ENCODE results near the gene DAND5.

Gene DAND5

DNA sequence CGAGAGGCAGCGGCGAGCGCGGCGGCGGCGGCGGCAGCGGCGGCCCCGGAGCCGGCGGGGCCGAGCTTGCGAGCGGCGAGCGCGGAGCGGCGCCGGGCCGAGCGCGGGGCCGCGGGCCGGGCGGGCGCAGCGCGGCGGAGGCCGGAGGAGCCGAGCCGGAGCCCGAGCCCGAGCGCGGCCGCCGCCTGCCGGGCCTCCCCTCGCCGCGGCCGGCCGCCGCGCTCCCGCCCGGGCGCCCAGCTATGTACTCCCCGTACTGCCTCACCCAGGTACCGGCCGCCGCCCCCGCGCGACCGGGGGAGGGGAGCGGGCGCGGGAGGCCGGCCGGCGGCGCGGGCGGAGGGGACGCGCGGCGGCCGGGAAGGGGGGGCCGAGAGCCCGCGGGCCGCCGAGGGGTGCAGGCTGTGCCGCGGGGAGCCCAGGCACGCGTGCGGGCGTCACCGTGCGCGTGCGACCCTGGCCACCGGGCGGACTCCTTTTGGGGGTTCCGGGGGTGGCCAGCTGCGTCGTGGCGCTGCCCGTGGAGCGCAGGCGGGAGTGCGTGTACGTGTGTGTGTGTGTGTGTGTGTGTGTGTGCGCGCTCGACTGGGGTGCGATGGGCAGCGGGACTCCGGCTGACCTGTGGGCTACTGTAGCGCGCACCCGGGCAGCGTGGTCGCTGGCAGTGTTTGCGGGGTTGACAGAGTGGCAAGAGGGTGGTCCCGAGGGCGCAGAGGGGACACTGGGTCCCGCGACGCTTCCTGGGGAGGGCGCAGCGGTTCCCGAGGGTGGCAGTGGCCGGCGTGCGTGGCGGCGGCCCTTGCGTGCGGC lies 26.4 kb downstream of the DAND5 start:
- DNase-seq, result peak in 1 of 2 experiments; percentile 31

DNA sequence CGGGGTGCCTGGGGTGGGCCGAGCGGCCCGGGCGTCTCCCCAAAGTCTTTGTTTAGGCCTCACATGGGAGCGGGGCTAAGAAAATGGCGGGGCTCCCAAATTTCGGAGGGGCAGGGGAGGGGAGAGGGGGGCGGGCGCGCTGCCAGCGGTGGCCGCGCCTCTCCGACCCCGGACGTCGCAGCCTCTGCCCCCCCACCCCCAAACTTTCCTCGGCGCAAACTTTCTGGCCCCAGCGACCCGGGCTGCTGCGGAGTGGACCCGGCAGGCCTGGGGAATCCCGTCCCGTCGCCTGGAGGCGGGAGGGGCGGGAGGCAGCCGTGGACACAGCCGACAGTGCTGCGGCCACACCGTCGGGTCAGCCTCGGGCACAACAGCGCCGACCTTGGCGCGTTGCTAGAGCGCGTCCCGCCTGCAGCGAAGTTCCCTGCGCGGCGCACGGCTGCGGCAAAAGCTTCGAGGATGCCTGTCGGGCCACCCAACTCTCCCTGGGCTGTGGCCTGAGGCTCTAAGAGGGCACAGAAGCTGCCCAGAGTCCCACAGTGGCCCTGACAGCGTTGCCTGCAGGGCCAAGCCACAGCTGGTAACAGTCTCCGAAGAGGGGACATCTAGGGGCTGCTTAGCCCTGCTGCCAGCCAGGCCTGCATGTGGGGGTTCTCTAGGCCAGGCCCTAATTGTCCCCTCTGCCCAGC lies 27.2 kb downstream of the DAND5 start:
- DNase-seq, result no peak

DNA sequence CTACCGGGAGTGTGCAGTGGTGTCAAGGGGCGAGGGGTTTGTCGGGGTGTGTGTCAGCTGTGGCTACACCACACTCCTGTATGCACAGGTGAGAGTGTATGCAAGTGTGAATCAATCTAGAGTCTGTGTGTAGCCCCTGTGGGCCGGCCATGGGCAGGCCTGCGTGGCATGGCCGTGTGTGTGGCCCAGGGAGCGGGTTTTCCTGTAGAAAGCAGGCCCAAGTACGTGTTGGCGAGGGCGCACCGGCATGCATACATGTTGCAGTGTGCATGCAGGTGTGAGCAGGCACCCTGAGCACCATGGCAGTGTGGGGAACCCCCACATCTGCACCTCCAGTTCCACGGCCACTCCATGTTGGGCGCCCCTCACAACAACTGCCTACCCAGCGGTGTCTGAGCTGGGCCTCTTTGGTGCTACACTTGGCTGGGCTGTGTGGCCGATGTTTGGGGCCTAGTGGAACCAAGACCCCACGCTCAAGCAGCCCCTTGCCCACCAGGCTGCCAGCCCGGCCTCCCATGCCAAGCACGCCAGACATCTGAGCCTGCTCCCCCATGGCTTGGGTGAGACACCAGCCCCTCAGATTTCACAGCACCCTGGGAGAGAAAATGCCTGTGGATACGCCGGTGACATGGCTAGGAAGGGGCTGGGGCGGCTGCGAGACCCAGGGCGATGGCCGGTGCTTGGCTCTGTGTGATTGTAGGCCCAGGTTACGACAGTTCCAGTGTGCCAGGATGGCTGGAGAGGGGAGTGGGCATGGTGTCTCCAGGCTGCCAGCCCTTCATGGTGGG lies 28.0 kb downstream of the DAND5 start:
- DNase-seq, result no peak

DNA sequence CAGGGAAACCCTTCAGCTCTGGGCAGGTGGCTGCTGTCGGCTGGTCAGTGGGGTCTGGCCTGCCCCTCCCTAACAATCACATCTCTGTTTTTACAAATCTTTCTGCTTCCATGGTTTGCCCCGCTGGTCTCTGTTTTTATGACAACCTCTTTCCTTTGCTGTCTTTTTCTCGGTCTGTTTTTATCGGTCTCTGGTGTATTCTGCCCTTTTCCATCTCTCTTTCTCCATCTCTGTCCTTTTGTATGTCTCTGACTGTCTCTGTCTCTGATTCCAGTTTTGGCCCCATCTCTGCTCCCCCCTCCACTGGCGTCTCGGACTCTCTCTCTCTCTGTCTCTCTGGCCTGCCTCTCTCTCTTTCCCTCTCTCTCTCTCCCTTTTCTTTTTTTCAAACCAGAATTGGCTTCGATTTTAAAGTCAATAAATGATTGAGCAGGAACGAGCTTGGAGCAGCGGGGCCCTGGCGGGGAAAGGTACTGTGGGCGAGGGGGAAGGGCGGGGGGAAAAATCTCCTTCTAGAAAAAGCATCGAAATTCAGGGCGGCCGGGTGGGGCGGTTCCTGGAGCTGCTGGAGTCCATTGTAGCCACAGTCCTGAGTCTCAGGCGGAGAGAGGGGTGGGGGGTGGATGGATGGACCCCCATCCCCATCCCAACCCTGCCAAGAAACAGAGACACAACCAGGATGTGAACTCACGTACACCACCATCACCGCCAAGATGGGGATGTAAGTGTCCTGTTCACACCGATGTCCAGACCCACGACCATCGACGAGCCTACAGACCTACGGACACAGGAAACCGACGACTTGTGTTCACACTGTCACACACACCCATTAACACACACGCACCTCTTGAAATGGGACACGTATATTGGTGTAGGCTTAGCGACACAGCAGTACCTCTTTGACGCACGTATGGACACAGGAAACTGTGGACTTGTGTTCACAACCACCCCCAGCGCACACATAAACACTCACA lies 28.9 kb downstream of the DAND5 start:
- no peak for DNase-seq

DNA sequence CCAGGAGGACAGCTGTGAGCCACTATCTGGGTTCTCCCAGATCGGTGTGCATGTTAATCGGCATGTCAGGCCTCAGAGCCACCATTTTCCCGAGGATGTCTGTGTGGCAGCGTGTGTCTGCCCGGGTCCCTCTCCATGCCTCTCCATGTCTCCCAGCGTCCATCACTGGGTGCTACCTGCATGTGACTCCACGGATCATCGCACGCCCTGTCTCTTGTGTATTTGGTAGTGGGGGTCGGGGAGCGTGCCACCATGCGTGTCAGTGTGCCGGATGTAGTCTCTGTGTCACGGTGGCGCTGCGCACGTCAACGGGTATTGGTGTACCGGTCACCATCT lies 31.8 kb downstream of the DAND5 start:
- DNase-seq, result no peak

DNA sequence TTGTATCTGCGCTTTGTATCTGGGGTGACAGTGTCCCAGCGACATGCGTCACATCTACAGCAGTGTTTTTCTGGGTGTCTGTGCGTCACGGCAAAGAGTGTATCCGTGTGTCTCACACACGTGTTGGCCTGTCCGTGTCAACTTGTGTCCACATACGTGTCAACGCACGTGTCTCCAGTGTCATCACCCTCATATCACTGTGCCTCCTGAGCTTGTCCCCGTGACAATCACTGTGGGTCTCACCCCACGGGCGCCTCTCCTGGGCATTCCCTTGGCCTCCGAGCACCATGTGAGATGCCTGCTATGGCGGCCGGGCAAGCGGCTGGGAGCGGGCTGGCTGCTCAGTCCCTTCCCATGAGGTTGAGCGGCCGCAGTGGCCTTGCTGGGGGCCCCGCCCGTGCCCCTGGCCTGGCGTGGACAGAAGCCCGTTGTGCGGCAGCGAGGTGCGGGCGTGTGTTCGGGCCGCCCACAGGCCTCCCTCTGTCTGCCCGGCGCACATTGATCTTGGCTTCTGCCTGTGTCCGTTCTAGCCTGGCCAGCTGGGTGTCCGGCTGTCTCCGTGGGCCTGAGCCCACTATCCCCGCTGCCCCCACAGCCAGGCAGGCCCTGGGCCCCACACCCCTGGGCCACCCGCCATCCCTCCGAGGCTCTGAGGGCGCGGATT lies 32.3 kb downstream of the DAND5 start:
- DNase-seq, result no peak

DNA sequence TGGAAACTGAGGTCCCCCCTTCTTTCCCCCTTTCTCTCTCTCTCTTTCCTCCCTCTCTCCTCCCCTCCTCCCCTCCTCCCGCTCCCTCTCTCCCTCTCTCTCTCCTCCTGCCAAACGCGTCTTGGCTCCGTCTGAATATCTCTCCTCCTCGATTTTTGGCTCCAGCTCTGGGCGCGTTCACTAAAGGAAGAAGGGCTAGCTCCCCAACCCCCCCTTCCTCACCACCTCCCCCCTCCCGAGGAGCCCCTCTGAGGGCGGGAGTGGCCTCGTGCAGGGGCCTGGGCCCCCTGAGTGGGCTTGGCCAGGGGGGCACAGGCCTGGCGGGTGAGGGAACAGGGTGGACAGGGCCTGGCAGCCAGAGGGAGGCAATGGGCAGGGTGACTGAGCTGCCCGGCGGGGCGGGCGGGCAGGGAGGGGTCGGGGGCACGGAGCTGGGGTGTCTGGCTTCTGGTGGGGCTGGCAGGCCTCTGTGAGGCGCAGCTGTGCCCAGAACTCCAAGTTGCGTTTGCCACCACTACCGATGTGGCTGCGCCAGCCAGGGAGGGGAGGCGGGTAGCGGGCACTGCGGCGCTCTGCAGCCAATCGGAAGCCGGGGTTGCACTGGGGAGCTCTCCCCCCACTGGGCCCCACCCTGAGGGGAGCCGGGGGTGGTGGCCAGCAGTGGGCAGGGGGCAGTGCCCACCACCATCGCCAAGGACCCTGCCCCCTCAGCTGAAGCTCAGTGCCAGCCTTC lies 33.0 kb downstream of the DAND5 start:
- no peak for DNase-seq

DNA sequence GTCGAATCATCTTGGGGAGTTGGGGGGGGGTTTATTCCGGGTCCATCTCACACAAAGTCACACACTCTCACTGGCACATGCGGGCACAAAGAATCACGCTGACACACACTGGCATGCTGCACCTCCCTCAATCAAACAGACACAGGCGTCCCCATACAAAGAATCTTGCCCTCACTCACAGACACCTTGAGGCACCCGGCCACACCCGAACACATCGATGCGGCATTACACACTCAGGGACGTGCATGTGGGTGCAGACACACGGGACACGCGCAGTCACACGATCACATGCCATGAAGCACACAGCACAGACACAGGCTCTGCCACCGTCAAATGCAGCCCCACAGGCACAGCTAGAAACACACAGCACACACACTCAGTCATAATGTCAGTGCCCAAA lies 33.7 kb downstream of the DAND5 start:
- no peak for DNase-seq

DNA sequence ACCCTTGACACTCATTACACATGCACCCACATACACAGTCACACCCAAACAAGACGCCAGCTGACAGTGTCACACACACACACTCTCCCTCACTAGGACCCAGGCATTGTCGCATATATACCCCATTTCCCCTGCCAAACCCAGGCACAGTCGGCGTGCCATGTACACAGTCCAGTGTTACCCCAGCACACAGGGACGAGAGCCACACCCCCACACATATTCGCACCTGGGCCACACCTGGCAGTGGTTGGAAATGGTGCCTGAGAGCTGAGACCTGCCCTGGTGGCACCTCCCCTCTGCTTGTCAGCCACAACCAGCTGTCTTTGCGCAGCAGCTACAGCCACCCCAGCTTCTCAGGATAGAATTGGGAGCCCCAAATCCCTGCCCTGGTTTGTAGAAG lies 34.9 kb downstream of the DAND5 start:
- DNase-seq, result no peak

DNA sequence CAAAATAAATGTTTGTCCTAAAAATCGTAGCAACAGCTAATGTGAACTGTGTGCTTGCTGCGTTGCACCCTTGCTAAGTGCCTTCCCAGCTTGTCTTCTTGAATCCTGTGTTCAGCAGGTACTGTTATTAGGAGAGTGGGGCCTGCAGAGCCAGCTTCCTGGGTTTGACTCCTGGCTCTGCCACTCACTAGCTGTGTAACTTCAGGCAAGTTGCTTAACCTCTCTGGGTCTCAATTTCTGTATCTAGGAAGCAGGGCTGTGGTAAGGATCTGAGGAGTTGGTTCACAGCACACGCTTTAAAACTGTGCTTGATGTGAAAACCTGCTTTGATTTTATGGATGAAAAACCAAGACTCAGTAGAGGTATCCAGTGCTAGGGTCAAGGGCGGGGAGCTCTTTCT lies 35.9 kb downstream of the DAND5 start:
- no peak for DNase-seq

DNA sequence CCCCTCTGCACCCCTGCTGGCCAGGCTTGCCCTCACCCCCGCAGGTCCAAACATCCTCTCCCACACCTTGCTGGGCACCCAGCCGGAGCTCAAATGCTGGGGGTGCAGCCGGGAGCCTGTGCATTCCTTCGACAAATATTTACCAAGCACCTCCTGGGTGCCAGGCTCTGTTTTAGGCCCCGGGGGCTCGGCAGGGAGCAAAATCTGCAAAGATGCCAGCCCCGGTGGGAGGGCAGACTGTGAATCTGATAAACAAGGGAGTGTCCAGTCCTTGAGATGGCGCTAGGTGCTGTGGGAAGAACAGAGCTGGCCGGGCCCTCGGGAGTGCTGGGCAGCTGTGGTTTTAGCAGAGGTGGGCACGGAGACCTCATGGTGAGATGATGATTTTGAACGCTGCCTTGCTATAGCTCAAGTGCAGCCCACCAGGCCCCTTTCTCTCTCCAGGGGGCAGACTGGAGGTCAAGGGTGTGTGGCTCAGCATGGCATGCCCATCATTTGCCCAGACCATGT lies 36.5 kb downstream of the DAND5 start:
- DNase-seq, result no peak

DNA sequence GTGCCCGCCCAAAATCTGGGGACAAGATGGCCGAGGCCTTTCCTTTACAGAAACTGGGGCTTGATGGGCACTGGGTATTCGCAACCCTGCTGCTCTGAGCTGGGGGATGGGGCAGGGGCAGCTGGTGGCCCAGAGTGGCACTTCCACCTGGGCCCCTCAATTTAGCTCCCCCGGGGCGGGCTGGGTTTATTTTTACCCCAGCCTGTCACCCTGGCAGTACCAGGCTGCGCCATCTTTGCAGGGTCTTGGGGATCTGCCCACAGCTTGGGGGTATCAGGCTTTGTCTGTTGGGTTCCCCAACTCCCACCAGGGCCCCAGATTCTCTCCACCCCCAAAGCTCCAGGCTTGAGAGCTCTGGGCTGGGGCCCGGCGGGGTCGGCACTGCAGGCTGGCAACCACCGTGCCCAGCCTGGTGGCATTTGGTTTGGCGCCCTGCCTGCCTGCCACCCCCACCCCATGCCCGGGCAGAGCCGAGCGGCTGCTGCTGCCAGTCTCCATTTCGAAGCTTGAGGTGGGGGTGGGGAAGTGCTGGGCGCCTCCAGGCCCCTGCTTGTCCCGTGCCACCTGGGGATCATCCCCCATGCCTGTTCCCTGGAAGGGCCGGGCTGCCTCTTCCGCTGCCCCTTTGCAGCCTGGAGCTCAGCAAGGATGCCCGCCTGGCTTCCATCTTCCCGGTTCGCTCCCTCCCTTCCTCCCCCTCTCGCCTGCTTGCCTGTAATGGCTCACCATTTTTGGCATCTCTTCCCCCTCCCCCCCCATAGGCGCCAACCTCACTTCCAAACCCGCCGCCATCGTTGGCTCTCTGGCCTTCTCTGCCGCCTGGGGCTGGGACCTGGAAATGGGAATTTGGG lies 37.3 kb downstream of the DAND5 start:
- DNase-seq, result no peak

DNA sequence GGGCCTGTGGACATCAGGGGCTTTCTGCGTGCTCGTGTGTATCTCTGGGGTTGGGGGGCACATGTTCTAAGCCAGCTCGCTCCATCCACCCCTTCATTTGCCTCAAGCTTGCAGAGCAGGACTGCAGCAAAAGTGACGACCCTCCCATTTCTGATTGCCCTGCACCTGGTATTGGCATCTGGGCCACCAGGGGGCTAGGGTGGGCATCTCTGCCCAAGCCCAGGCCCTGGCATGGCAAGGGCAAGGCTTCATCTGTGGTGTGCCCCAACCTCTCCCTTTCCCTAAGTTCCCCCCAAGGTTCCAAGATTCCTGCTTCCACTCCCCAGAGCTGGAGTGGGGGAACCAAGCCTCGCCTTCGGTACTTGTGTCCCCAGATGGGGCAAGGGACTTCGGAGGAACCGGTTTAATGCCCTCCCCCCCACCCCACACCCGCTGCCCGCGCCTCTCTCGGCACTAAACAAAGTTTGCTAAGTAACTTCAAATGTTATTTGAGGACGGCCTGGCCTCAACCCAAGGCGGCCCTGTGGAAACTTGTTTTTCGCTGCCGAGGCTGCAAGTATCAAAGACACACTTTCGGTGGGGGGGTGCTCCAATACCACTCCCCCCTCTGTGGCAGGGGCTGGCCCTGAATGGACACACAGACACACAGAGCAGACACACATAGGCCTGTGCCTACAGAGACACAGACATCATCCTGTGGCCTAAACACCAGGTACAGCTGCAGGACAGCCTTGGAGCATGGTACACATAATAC lies 38.1 kb downstream of the DAND5 start:
- no peak for DNase-seq

DNA sequence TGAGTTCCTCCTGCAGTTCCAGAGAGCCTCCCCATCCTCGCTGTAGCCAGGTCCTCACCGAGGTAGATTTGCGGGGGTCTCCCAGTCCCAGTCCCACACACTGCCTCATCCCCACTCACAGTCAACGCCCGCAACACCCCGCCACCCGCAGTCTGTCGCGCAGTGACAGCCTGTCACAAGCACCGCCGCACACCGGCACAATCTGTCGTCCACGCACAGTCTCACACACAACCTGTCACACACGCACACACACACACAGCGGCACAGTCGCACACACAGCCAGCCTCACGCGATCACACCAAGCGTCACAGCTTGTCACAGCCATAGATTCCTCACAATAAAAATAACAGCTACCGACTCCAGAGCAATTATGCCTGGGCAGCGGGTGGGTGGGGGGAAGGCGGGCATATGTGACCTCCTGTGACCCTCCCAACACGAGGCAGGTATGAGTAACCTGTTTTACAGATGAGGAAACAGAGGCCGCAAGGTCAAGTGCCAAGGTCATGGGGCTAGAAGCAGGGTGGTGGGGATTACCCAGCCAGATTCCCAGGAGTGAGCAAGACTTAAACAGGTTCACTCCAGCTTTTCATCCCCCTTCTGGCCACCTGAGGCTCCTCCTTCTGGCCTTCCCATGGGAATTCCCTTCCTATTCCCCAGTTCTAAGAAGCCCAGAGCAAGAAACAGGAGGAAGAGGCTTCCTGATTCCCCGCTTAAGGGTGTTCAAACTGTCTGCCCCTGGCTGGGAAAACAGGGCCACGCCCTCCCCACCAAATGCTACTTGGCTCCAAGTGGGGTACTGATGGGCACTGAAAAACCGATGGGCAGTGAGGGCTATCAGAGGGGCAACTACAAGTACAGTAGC lies 39.8 kb downstream of the DAND5 start:
- no peak for DNase-seq

DNA sequence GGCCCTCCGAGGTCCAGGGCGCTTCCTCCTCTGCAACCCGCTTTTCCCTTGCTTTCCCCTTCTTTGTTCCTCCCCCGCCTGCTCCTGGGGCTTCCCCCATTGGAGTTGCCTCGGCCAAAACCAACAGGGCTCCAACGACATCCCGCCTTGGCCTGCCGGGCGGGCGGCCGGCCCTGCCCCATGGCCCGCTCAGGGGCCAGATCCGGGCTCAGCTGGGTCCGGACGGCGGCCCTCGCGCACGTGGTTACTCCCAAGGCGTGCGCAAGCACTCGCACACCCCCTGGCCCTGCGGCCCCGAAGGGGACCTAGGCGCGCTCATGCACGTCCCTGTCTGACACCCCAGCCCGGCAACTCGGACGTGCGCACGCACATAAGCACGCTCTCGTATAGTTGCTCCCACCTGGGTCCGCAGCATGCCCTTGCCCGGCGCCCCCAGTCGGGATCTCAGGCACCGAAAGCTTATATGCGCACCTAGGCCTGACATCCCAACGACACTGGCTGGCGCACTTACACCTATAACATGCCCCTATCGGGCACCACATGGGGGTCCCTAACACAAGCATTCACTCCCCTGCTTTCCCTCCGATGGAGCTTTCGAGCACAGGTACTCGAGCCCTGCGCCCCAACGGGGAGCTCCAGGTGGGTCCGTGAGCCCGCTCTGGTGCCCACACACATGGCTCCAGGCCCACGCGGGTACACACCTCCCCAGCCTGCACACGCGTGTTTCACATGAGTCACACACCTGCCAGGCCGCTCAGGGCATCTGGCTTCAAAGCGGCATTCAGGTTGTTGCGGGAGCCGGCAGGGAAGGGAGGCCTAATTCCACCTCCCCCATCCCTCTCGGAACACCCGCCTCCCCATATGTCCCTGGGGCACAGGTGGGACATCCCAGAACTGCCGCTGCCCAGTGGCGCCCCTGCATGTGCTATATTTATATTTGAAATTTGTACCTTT lies 40.9 kb downstream of the DAND5 start:
- no peak for DNase-seq

DNA sequence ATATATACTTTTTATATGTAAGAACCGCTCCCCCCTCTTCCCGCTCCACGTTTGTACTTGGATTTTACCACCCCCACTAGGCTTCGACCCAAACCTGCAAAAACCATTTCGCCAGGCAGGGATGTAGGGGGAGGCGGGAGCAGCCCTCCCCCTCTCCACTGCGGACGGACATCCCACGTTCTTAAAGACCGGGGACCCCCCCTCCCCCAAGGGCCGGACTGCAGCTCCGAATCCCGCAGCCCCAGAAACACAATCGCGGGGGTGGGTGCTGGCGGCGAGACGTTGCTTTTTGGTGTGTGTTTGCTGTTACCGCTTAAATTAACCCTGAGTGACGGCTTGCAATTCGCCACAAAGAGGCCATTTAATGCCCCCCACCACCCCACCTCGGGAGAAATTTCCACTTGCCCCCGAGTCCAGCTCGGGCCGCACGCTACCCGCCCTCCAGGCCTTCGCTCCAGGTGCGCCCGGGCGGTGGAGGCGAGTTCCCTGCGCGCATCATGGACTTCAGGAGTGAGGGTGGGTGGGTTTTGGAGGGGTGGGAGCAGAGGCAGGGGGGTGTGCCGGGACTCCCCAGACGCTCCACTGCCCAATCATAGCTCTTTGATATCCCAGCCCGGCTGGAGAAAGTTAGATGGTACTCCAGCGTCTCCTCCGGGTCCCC lies 41.7 kb downstream of the DAND5 start:
- no peak for DNase-seq

Measured in NCI-H526 (cell line).